CD14-positive monocyte (primary cell): ENCODE results near the gene IP6K1. TPM values are rescaled to one million over a fixed set of nuclear protein-coding genes. Genes with fewer than 3 reads are reported as not detected.
"Not testable (repeated sequence)": the region's sequence is repeated elsewhere in the genome, so short reads cannot be mapped to it uniquely, and the experiment has no call there.

ENCODE experiments used
- DNase-seq, 3 donors: peaks; one replicate each; pipeline ENCODE4 v3.0.0-alpha.2; 2011 to 2022
- H2AFZ ChIP-seq: 2 replicates; pipeline ENCODE4 v1.6.0; 2012; ENCODE audit warnings: mild to moderate bottlenecking, low read depth, low read length, inconsistent platforms; ENCODE audit not compliant: insufficient read depth, poor library complexity, severe bottlenecking
- H3K27ac ChIP-seq, 2 donors: 1 replicate in 1 of 2; 2 replicates in 1 of 2; pipeline ENCODE4 v1.5.1; 2012 to 2013; ENCODE audit warnings: low read length in 2 of 2, control low read depth in 1 of 2, inconsistent platforms in 1 of 2, low read depth in 1 of 2, mild to moderate bottlenecking in 1 of 2
- H3K27me3 ChIP-seq, 2 donors: one replicate each; pipeline versions ENCODE4 v1.6.0 to v1.6.1; 2011 to 2013; ENCODE audit warnings: low read length in 2 of 2; ENCODE audit not compliant: control insufficient read depth in 2 of 2, insufficient read depth in 2 of 2
- H3K36me3 ChIP-seq, 2 donors: replicated peaks in 1 of 2; 1 replicate in 1 of 2; 2 replicates in 1 of 2; pipeline versions ENCODE4 v1.5.1 to v1.6.1; 2012 to 2013; ENCODE audit warnings: low read length in 2 of 2, control low read depth in 1 of 2, inconsistent platforms in 1 of 2, mild to moderate bottlenecking in 1 of 2; ENCODE audit not compliant: insufficient read depth in 2 of 2, control insufficient read depth in 1 of 2
- H3K4me1 ChIP-seq, 2 donors: 1 replicate in 1 of 2; 2 replicates in 1 of 2; pipeline versions ENCODE4 v1.5.1 to v1.6.1; 2012 to 2013; ENCODE audit warnings: low read length in 2 of 2, control low read depth in 1 of 2, inconsistent platforms in 1 of 2, mild to moderate bottlenecking in 1 of 2, moderate library complexity in 1 of 2; ENCODE audit not compliant: insufficient read depth in 2 of 2, control insufficient read depth in 1 of 2
- H3K4me2 ChIP-seq: replicated peaks from 2 replicates; pipeline ENCODE3; 2012; ENCODE audit warnings: low read length, moderate library complexity, mild to moderate bottlenecking; ENCODE audit not compliant: poor library complexity, severe bottlenecking; ENCODE audit errors: extremely low read depth
- H3K4me3 ChIP-seq, 3 experiments: fragments of 200-600 bp in 1 of 3; sonication (generic) in 1 of 3; replicated peaks in 1 of 3; 1 replicate in 2 of 3; 2 replicates in 1 of 3; pipeline ENCODE4 v1.5.1; 2011 to 2013; ENCODE audit warnings: low read length in 3 of 3, mild to moderate bottlenecking in 3 of 3, control low read depth in 2 of 3, low read depth in 2 of 3, inconsistent platforms in 1 of 3, moderate library complexity in 1 of 3
- H3K79me2 ChIP-seq: 2 replicates; pipeline ENCODE4 v1.6.0; 2012; ENCODE audit warnings: mild to moderate bottlenecking, control low read depth, inconsistent platforms, low read length, moderate library complexity; ENCODE audit not compliant: insufficient read depth
- H3K9ac ChIP-seq: 2 replicates; pipeline ENCODE4 v1.6.0; 2017; ENCODE audit warnings: low read length, mild to moderate bottlenecking; ENCODE audit not compliant: insufficient read depth, poor library complexity, severe bottlenecking
- H3K9me3 ChIP-seq, 2 donors: replicated peaks in 1 of 2; 1 replicate in 1 of 2; 2 replicates in 1 of 2; pipeline versions ENCODE4 v1.5.1 to v1.6.1; 2012 to 2013; ENCODE audit warnings: low read length in 2 of 2, control low read depth in 1 of 2; ENCODE audit not compliant: control insufficient read depth in 1 of 2, insufficient read depth in 1 of 2
- H4K20me1 ChIP-seq: 2 replicates; pipeline ENCODE4 v1.6.0; 2012; ENCODE audit warnings: mild to moderate bottlenecking, low read length, control low read depth, moderate library complexity; ENCODE audit not compliant: insufficient read depth
- H3K27ac Mint-ChIP-seq, 7 donors: one replicate each; pipeline ENCODE4 v1.8.0; 2020; ENCODE audit warnings: mild to moderate bottlenecking in 7 of 7, mixed read lengths in 7 of 7, moderate library complexity in 6 of 7, inconsistent platforms in 2 of 7
- H3K27me3 Mint-ChIP-seq, 3 donors: one replicate each; pipeline ENCODE4 v1.8.0; 2021 to 2022; ENCODE audit warnings: low read depth in 3 of 3, mild to moderate bottlenecking in 3 of 3, mixed read lengths in 3 of 3, moderate library complexity in 3 of 3, inconsistent platforms in 1 of 3
- H3K36me3 Mint-ChIP-seq, 2 donors: one replicate each; pipeline ENCODE4 v1.8.0; 2020; ENCODE audit warnings: mixed read lengths in 2 of 2, inconsistent platforms in 1 of 2, mild to moderate bottlenecking in 1 of 2
- H3K4me1 Mint-ChIP-seq: one replicate; pipeline ENCODE4 v1.8.0; 2020; ENCODE audit warnings: mild to moderate bottlenecking, mixed read lengths
- H3K4me3 Mint-ChIP-seq, 2 donors: one replicate each; pipeline ENCODE4 v1.8.0; 2020; ENCODE audit warnings: mild to moderate bottlenecking in 2 of 2, mixed read lengths in 2 of 2, moderate library complexity in 1 of 2
- H3K9me3 Mint-ChIP-seq, 7 donors: one replicate each; pipeline ENCODE4 v1.8.0; 2020 to 2022; ENCODE audit warnings: mixed read lengths in 7 of 7, mild to moderate bottlenecking in 6 of 7, moderate library complexity in 6 of 7, inconsistent platforms in 2 of 7
- WGBS: methylation state at CpG from one replicate; pipeline ENCODE4 v1.1.5; 2013; ENCODE audit warnings: missing lambda C conversion rate; ENCODE audit not compliant: insufficient coverage; 5-methylcytosine and 5-hydroxymethylcytosine counted together
- intact Hi-C, 2 donors: fragments of 100-400 bp; cut with micrococcal nuclease; formaldehyde crosslinking; loops; one replicate each; pipeline versions ENCODE4 v1.15.0 to v1.15.1; 2023
- polyA plus RNA-seq, 3 donors: library from polyadenylated mRNA; depleted of rRNA in 1 of 3; unstranded in 2 of 3; stranded (reverse) in 1 of 3; fragments of 300-500 nt in 2 of 3; fragments of >200 nt in 1 of 3; fragmentation: Illumina TruSeq in 2 of 3; gene quantifications; 1 replicate in 2 of 3; 2 replicates in 1 of 3; pipeline ENCODE4 v1.2.3, GENCODE V29; 2012 to 2021

Gene IP6K1
- polyA plus RNA-seq, 3 donors, result 15.8 to 27.1 (median 16.1) TPM

GRCh38 chr3:49686769-49687423 is 99.4 kb downstream of the IP6K1 start:
- H3K27ac ChIP-seq, H3K4me2 ChIP-seq, DNase-seq, H3K4me3 ChIP-seq, H3K9ac ChIP-seq, H3K9me3 ChIP-seq, H2AFZ ChIP-seq, H3K9me3 Mint-ChIP-seq, intact Hi-C loops, H4K20me1 ChIP-seq: not testable (repeated sequence)
- Histone ChIP-seq H3K27me3 (peaks cover 0 to 27% of the 10 kb centered on the region in 2 donors), H3K79me2 (peaks cover 23% of the 10 kb centered on the region), H3K36me3 (peaks cover 20 to 29% of the 10 kb centered on the region in 2 donors), H3K4me1 (peaks cover 27 to 29% of the 10 kb centered on the region in 2 donors)
- peaks cover 34 to 35% of the 10 kb centered on the region in 2 donors for H3K36me3 Mint-ChIP-seq
- 14% methylated on average over 35 of the region's 44 CpGs for WGBS
- peaks cover 23 to 34% (median 32%) of the 10 kb centered on the region in 3 donors for H3K27me3 Mint-ChIP-seq
- peak overlapping the region in 1 of 7 donors; percentile 19 for H3K27ac Mint-ChIP-seq
- peak overlapping the region in 1 of 2 donors; percentile 67 for H3K4me3 Mint-ChIP-seq
- peaks cover 38% of the 10 kb centered on the region for H3K4me1 Mint-ChIP-seq

DNA sequence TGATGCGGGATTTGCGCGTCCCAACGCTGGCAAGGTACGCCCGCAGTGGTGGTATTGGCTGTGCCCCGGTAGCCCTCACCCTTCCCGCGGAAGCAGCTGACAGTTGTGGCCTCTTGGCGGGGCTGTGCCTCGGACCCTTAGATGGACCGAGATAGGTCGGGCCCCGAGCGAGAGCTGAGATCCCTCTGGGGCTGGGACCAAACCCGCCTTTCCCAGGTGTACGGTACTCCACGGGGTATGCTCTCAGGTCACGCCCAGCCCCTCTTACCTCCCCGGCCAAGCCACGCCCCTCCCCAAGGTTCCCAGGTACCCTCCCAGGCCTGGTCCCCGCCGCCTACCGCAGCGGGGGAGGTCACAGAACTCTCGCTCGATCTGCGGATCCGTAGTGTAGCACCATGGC is 100.0 kb downstream of the IP6K1 start:
- peaks cover 20% of the 10 kb centered on the region for H3K79me2 ChIP-seq
- H3K9me3 Mint-ChIP-seq, H3K9ac ChIP-seq, H4K20me1 ChIP-seq, H3K9me3 ChIP-seq, H3K27ac ChIP-seq, H2AFZ ChIP-seq, H3K4me3 ChIP-seq, H3K27ac Mint-ChIP-seq, DNase-seq, H3K4me2 ChIP-seq, intact Hi-C loops: not testable (repeated sequence)
- peaks cover 27% of the 10 kb centered on the region in 2 donors for H3K4me1 ChIP-seq
- H3K27me3 ChIP-seq, result peaks cover 0 to 27% of the 10 kb centered on the region in 2 donors
- WGBS, result 2% methylated on average over 12 of the region's 29 CpGs
- H3K36me3 Mint-ChIP-seq, result peaks cover 37 to 41% of the 10 kb centered on the region in 2 donors
- peaks cover 38% of the 10 kb centered on the region for H3K4me1 Mint-ChIP-seq
- peaks cover 26 to 34% of the 10 kb centered on the region in 2 donors for H3K36me3 ChIP-seq
- peak overlapping the region; percentile 43 to 48 for H3K4me3 Mint-ChIP-seq
- peaks cover 23 to 34% (median 32%) of the 10 kb centered on the region in 3 donors for H3K27me3 Mint-ChIP-seq

GRCh38 chr3:49685846-49686245 is 100.5 kb downstream of the IP6K1 start:
- H4K20me1 ChIP-seq, H3K9me3 ChIP-seq, H3K9me3 Mint-ChIP-seq, H3K9ac ChIP-seq, H2AFZ ChIP-seq, H3K4me3 ChIP-seq, intact Hi-C loops, DNase-seq, H3K4me2 ChIP-seq, H3K27ac ChIP-seq, H3K27ac Mint-ChIP-seq: not testable (repeated sequence)
- H3K79me2 ChIP-seq, result peaks cover 15% of the 10 kb centered on the region
- H3K4me1 ChIP-seq, result peaks cover 22 to 24% of the 10 kb centered on the region in 2 donors
- H3K4me1 Mint-ChIP-seq, result peaks cover 33% of the 10 kb centered on the region
- H3K36me3 Mint-ChIP-seq, result peaks cover 42 to 45% of the 10 kb centered on the region in 2 donors
- peaks cover 23 to 34% (median 32%) of the 10 kb centered on the region in 3 donors for H3K27me3 Mint-ChIP-seq
- H3K36me3 ChIP-seq, result peaks cover 31 to 39% of the 10 kb centered on the region in 2 donors
- H3K27me3 ChIP-seq, result peaks cover 0 to 27% of the 10 kb centered on the region in 2 donors
- WGBS, result 26% methylated on average over 29 of the region's 36 CpGs
- peak overlapping the region in 1 of 2 donors; percentile 35 for H3K4me3 Mint-ChIP-seq

DNA sequence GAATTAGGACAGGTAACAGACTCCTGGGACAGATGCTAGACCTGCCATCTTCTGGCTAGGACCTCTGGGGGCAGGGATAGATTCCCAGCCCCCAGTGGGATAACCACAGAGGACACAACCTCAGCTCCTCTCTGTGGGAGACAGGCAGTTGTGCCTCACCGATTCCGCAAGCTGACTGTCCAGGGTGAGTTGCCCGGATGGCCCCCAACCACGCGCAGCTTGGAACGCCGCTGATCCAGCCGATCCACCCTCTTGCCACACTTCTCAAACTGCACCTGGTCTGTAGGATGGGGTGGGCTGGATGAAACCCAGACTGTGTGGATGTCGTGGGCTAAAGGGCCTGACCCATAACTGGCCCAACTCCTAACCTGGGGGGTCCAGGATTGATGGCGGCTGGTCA is 101.2 kb downstream of the IP6K1 start:
- no CpG with 5 or more reads among the region's 10 CpGs for WGBS
- H3K27me3 Mint-ChIP-seq, result peaks cover 23 to 34% (median 32%) of the 10 kb centered on the region in 3 donors
- DNase-seq, H3K4me2 ChIP-seq, H3K9me3 Mint-ChIP-seq, H3K79me2 ChIP-seq, intact Hi-C loops, H4K20me1 ChIP-seq, H3K27ac Mint-ChIP-seq, H3K9me3 ChIP-seq, H3K27ac ChIP-seq, H3K9ac ChIP-seq, H3K4me3 ChIP-seq, H2AFZ ChIP-seq: not testable (repeated sequence)
- peak overlapping the region in 1 of 2 donors; percentile 65 for H3K4me3 Mint-ChIP-seq
- H3K36me3 Mint-ChIP-seq, result peaks cover 50 to 52% of the 10 kb centered on the region in 2 donors
- Histone ChIP-seq H3K36me3 (peaks cover 38 to 47% of the 10 kb centered on the region in 2 donors), H3K27me3 (peaks cover 0 to 27% of the 10 kb centered on the region in 2 donors), H3K4me1 (peaks cover 15 to 16% of the 10 kb centered on the region in 2 donors)
- peaks cover 26% of the 10 kb centered on the region for H3K4me1 Mint-ChIP-seq
